ENCODE measurements around the gene PARD3B. TPM values are rescaled to one million over a fixed set of nuclear protein-coding genes. Genes with fewer than 3 reads are reported as not detected.

Gene PARD3B
- total and polyA plus RNA-seq, 10 of the 15 experiments (the other 5 are each of a cell fraction or from before 2014, with no cell fraction given): 0.01 to 0.54 (median 0.07) TPM; not detected in 7

GRCh38 chr2:204834716-204835384, 289.6 kb downstream of the PARD3B start:
- Histone ChIP-seq H3K9me3 (replicated peaks; ENCODE audit: control insufficient read depth, insufficient read depth, low read length) (no peaks in the 10 kb centered on the region), H3K27me3 (replicated peaks in 1 of 2; ENCODE audit: control insufficient read depth in 2 of 2, insufficient read depth in 2 of 2, low read length in 1 of 2) (no peaks in the 10 kb centered on the region), H3K4me1 (ENCODE audit: control insufficient read depth, insufficient read depth, low read length) (no peaks in the 10 kb centered on the region), H4K20me1 (ENCODE audit: control insufficient read depth, insufficient read depth) (no peaks in the 10 kb centered on the region), H3K4me3 (no peak overlapping the region), H3K4me2 (ENCODE audit: control insufficient read depth, insufficient read depth) (no peak overlapping the region), H3K79me2 (ENCODE audit: control insufficient read depth, insufficient read depth, low read length) (no peaks in the 10 kb centered on the region), H3K27ac (ENCODE audit: control insufficient read depth, insufficient read depth) (no peak overlapping the region), H3K36me3 (ENCODE audit: control insufficient read depth in 2 of 2, insufficient read depth in 2 of 2, low read length in 1 of 2) (no peaks in the 10 kb centered on the region), H2AFZ (ENCODE audit: control insufficient read depth, low read depth, low read length) (no peak overlapping the region), H3K9ac (ENCODE audit: control insufficient read depth, insufficient read depth, low read length) (no peak overlapping the region)
- FAIRE-seq (no peak), ATAC-seq (no peak), DNase-seq (ENCODE audit: low read depth, low spot score) (no peak)
- in situ Hi-C loops (cut with MboI) (no loop called here), intact Hi-C loops (cut with micrococcal nuclease; ENCODE audit: unreplicated experiment) (no loop called here)
- ChIA-PET POLR2A (no interaction called here), SMC1A (ENCODE audit: uncharacterized antibody, unreplicated experiment) (no interaction called here), RAD21 (ENCODE audit: unreplicated experiment) (no interaction called here), CTCF (no interaction called here)
- 45% methylated on average over 3 of the region's 3 CpGs for WGBS (ENCODE audit: insufficient coverage, insufficient replicate concordance, low lambda C conversion rate, missing lambda C conversion rate)
- BruUV-seq (replicated peaks): no TSS peak
- TF ChIP-seq RAD51 (IDR thresholded peaks at IDR 0.05) (no peak), HCFC1 (IDR thresholded peaks at IDR 0.05; ENCODE audit: low read length) (no peak), SMARCA5 (IDR thresholded peaks at IDR 0.05) (no peak), SPI1 (IDR thresholded peaks at IDR 0.05; ENCODE audit: borderline replicate concordance, insufficient read depth, low read depth, low read length) (no peak), MTA3 (IDR thresholded peaks at IDR 0.05; ENCODE audit: borderline replicate concordance, low read length) (no peak), CBX5 (IDR thresholded peaks at IDR 0.05; ENCODE audit: low read depth) (no peak), ZBTB33 (IDR thresholded peaks at IDR 0.05) (no peak), BRCA1 (IDR thresholded peaks at IDR 0.05; ENCODE audit: low read depth, low read length) (no peak)
